Peyer's patch (tissue), 4 donors: ENCODE data around the gene EHBP1.

Experiments used
- POLR2A ChIP-seq, 2 donors: fragments of 450-650 bp; IDR thresholded peaks; one replicate each; pipeline ENCODE4 v1.5.1; 2017; ENCODE audit warnings: antibody characterized with exemption in 2 of 2, mild to moderate bottlenecking in 2 of 2, moderate library complexity in 2 of 2
- TF ChIP-seq, protein P1 (sequence below), 6 experiments: fragments of 450-650 bp in 4 of 6; fragments of 200-600 bp in 2 of 6; sonication (generic) in 1 of 6; IDR thresholded peaks; one replicate each; pipeline ENCODE4 v1.5.1; 2017 to 2019; ENCODE audit warnings: antibody characterized with exemption in 6 of 6, mild to moderate bottlenecking in 3 of 6, moderate library complexity in 1 of 6

DNA sequence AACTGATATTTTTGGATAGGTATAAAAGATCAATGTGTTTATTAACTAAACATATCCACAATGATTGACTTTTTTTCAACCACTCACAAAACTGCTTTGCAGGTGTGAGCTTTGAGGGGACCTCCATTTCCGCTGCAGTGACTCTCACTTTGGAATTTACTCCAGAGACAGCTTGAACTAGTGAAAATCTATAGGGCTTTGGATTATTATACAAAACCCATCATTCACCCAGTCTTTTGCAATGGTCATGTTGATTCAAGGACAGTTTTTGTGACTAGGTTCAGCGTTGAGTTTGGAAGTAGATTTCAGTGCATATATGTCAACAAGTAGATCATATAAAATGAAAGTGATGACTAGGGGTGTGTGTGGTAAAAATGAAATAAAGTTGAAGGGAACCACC, 87.7 kb downstream of the EHBP1 start:
- TF ChIP-seq, protein P1, sequence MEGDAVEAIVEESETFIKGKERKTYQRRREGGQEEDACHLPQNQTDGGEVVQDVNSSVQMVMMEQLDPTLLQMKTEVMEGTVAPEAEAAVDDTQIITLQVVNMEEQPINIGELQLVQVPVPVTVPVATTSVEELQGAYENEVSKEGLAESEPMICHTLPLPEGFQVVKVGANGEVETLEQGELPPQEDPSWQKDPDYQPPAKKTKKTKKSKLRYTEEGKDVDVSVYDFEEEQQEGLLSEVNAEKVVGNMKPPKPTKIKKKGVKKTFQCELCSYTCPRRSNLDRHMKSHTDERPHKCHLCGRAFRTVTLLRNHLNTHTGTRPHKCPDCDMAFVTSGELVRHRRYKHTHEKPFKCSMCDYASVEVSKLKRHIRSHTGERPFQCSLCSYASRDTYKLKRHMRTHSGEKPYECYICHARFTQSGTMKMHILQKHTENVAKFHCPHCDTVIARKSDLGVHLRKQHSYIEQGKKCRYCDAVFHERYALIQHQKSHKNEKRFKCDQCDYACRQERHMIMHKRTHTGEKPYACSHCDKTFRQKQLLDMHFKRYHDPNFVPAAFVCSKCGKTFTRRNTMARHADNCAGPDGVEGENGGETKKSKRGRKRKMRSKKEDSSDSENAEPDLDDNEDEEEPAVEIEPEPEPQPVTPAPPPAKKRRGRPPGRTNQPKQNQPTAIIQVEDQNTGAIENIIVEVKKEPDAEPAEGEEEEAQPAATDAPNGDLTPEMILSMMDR (IDR thresholded peaks at IDR 0.05): no peak
- no peak for TF ChIP-seq POLR2A (IDR thresholded peaks at IDR 0.05)
